ENCODE data around the gene CDH13. TPM values are rescaled to one million over a fixed set of nuclear protein-coding genes. Genes with fewer than 3 reads are reported as not detected.

The CDH13 gene
- total RNA-seq, 1 donor from 2014 or later, result 81.1 TPM

- peaks cover 3% of the 10 kb centered on the region for H3K27me3 Mint-ChIP-seq (ENCODE audit: unreplicated experiment)
- no peak for DNase-seq
- H3K27ac Mint-ChIP-seq (ENCODE audit: unreplicated experiment), result no peak overlapping the region
- H3K36me3 Mint-ChIP-seq (ENCODE audit: unreplicated experiment), result peaks cover 3% of the 10 kb centered on the region
- no peak for TF ChIP-seq CTCF (IDR thresholded peaks at IDR 0.05; ENCODE audit: partially characterized antibody, unreplicated experiment)
- no peaks in the 10 kb centered on the region for H3K4me1 Mint-ChIP-seq (ENCODE audit: low read depth, unreplicated experiment)
- H3K9me3 Mint-ChIP-seq (ENCODE audit: unreplicated experiment), result peaks cover 1% of the 10 kb centered on the region
- no peak overlapping the region for H3K4me3 Mint-ChIP-seq (ENCODE audit: unreplicated experiment)
These were observed 886.4 kb downstream of the CDH13 start for GRCh38 chr16:83513008-83513755.

- no peaks in the 10 kb centered on the region for H3K4me1 Mint-ChIP-seq (ENCODE audit: low read depth, unreplicated experiment)
- H3K27ac Mint-ChIP-seq (ENCODE audit: unreplicated experiment), result no peak overlapping the region
- H3K36me3 Mint-ChIP-seq (ENCODE audit: unreplicated experiment), result peaks cover 3% of the 10 kb centered on the region
- no peak for DNase-seq
- no peak for TF ChIP-seq CTCF (IDR thresholded peaks at IDR 0.05; ENCODE audit: partially characterized antibody, unreplicated experiment)
- H3K9me3 Mint-ChIP-seq (ENCODE audit: unreplicated experiment), result peaks cover 1% of the 10 kb centered on the region
- no peak overlapping the region for H3K4me3 Mint-ChIP-seq (ENCODE audit: unreplicated experiment)
- peaks cover 3% of the 10 kb centered on the region for H3K27me3 Mint-ChIP-seq (ENCODE audit: unreplicated experiment)
These were observed 888.6 kb downstream of the CDH13 start for GRCh38 chr16:83515395-83515794.

GRCh38 chr16:83516931-83517330 is 890.2 kb downstream of the CDH13 start:
- TF ChIP-seq CTCF (IDR thresholded peaks at IDR 0.05; ENCODE audit: partially characterized antibody, unreplicated experiment), result no peak

GRCh38 chr16:83517398-83517797 is 890.6 kb downstream of the CDH13 start:
- Mint-ChIP-seq H3K4me1 (ENCODE audit: low read depth, unreplicated experiment) (no peaks in the 10 kb centered on the region), H3K27ac (ENCODE audit: unreplicated experiment) (no peak overlapping the region), H3K36me3 (ENCODE audit: unreplicated experiment) (peaks cover 3% of the 10 kb centered on the region), H3K27me3 (ENCODE audit: unreplicated experiment) (peaks cover 3% of the 10 kb centered on the region), H3K9me3 (ENCODE audit: unreplicated experiment) (peaks cover 1% of the 10 kb centered on the region), H3K4me3 (ENCODE audit: unreplicated experiment) (no peak overlapping the region)
- TF ChIP-seq CTCF (IDR thresholded peaks at IDR 0.05; ENCODE audit: partially characterized antibody, unreplicated experiment), result no peak
- no peak for DNase-seq

More at GRCh38 chr16:83516931-83517330, 890.2 kb downstream of the CDH13 start:
- no peak overlapping the region for H3K27ac Mint-ChIP-seq (ENCODE audit: unreplicated experiment)
- peaks cover 3% of the 10 kb centered on the region for H3K27me3 Mint-ChIP-seq (ENCODE audit: unreplicated experiment)
- no peaks in the 10 kb centered on the region for H3K4me1 Mint-ChIP-seq (ENCODE audit: low read depth, unreplicated experiment)
- peaks cover 1% of the 10 kb centered on the region for H3K9me3 Mint-ChIP-seq (ENCODE audit: unreplicated experiment)
- H3K4me3 Mint-ChIP-seq (ENCODE audit: unreplicated experiment), result no peak overlapping the region
- peaks cover 3% of the 10 kb centered on the region for H3K36me3 Mint-ChIP-seq (ENCODE audit: unreplicated experiment)
- DNase-seq, result no peak

- Mint-ChIP-seq H3K4me1 (ENCODE audit: low read depth, unreplicated experiment) (peaks cover 2% of the 10 kb centered on the region), H3K4me3 (ENCODE audit: unreplicated experiment) (no peak overlapping the region), H3K9me3 (ENCODE audit: unreplicated experiment) (no peaks in the 10 kb centered on the region), H3K36me3 (ENCODE audit: unreplicated experiment) (peaks cover 6% of the 10 kb centered on the region), H3K27ac (ENCODE audit: unreplicated experiment) (no peak overlapping the region), H3K27me3 (ENCODE audit: unreplicated experiment) (peaks cover 3% of the 10 kb centered on the region)
- no peak for DNase-seq
- TF ChIP-seq CTCF (IDR thresholded peaks at IDR 0.05; ENCODE audit: partially characterized antibody, unreplicated experiment), result no peak
These were observed 893.8 kb downstream of the CDH13 start for GRCh38 chr16:83520596-83520995.
